T-helper 2 cell (primary cell): ENCODE results near the gene UBE2S.

Experiments
- DNase-seq, 5 experiments: peaks; one replicate each; pipeline versions ENCODE4 v3.0.0 to v3.0.0-alpha.2; 2012 to 2022

Gene UBE2S

GRCh38 chr19:55362174-55362989 is 45.2 kb downstream of the UBE2S start:
- no peak for DNase-seq

GRCh38 chr19:55360902-55361301 is 46.7 kb downstream of the UBE2S start:
- no peak for DNase-seq

- no peak for DNase-seq
Measured at GRCh38 chr19:55358943-55359908, 48.4 kb downstream of the UBE2S start.

- no peak for DNase-seq
Measured at GRCh38 chr19:55358493-55358892, 49.1 kb downstream of the UBE2S start.

GRCh38 chr19:55355213-55355821 is 52.3 kb downstream of the UBE2S start:
- DNase-seq, result no peak

- DNase-seq, result no peak
Measured at GRCh38 chr19:55354698-55355212, 52.8 kb downstream of the UBE2S start, which contains the start of gene COX6B2. Gene COX6B2 (minus strand): TSS chr19:55354719. CDS start chr19:55354521, 198 bp downstream.

- DNase-seq, result peak; percentile 46 to 73 (median 63)
Measured at GRCh38 chr19:55353803-55354697, 53.5 kb downstream of the UBE2S start.

- no peak for DNase-seq
Measured at GRCh38 chr19:55353356-55353802, 54.2 kb downstream of the UBE2S start.

GRCh38 chr19:55352549-55353145 is 54.9 kb downstream of the UBE2S start:
- DNase-seq, result no peak

- DNase-seq, result peak in 1 of 5 experiments; percentile 32
Measured at GRCh38 chr19:55352040-55352439, 55.5 kb downstream of the UBE2S start.

- DNase-seq, result no peak
Measured at GRCh38 chr19:55350620-55351315, 56.8 kb downstream of the UBE2S start.
